Activated CD4-positive, alpha-beta T cell treated with anti-CD3 and anti-CD28 coated beads, Interleukin-2, Interleukin-4, amounts not matched to agents 100 ng/mL and 50 ng/mL, durations not matched to agents 16 hours and 8 hours (primary cell): ENCODE data around the gene WHAMM.
"Not testable (repeated sequence)": the region's sequence is repeated elsewhere in the genome, so short reads cannot be mapped to it uniquely, and the experiment has no call there.

Experiments
- DNase-seq: peaks from one replicate; pipeline ENCODE4 v3.0.0-alpha.2; 2020; ENCODE audit warnings: low spot score

The WHAMM gene

GRCh38 chr15:82802497-82802896, 6.9 kb upstream of the WHAMM start:
- no peak for DNase-seq

GRCh38 chr15:82803793-82804574, 5.4 kb upstream of the WHAMM start:
- no peak for DNase-seq

GRCh38 chr15:82804575-82804949, 4.9 kb upstream of the WHAMM start:
- no peak for DNase-seq

- no peak for DNase-seq
Measured at GRCh38 chr15:82805994-82806406, 3.4 kb upstream of the WHAMM start, which contains the start of gene FSD2. Gene FSD2, minus strand, starts transcription at chr15:82806069. Its CDS starts 18,679 bp downstream, at chr15:82787390.

GRCh38 chr15:82807920-82808633, 1.4 kb upstream of the WHAMM start:
- DNase-seq = no peak

DNA sequence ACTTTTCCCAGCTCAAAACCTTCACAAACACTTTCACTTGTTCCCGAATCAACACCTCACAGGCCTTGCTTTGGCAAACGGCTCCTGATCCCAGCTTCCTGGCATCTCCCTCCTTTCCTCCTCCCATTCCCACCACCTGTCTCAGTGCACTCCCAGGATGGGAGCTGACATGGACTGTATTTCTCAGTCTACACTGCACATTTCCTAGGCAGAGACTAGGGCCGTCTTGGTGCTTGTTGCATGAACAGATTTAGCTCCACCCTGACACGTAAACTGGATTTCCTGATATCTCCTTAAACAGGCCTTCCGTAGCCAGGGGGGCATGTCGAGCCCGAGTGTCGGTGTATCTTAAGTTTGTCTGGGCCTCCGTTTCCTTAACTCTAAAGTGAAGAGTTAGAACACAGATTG, 790 bp upstream of the WHAMM start:
- no peak for DNase-seq

DNA sequence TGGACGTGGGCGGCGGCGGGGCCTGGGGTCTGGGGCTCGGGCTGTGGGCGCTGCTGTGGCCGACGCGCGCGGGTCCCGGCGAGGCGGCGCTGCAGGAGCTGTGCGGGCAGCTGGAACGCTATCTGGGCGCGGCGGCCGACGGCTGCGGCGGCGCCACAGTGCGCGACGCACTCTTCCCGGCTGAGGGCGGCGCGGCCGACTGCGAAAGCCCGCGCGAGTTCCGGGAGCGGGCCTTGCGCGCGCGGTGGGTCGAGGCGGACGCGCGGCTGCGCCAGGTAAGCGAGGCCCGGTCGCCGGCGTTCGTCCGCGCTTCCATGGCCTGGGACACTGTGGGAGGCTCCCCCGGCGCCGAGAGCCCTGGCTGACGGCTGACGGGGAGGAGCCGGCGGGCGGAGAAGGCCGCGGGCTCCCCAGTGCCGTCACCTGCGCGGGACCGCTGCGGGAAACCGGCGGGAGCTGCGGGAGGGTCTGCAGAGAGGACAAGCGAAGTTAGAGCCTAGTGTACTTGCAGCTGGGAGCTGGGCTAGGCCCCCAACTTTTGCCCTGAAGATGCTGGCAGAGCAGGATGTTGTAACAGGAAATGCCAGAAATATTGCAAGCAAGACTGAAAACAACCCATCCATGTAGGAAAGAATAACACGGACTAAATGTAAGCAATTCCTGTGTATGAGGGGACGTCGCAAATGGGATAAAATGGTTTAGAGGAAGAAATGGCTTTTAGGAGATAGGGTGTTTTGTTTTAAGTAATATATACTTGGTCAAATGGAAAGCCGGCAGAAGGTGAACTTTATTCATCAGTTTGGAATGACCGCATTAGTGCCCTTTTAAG, 847 bp downstream of the WHAMM start:
- DNase-seq = peak; percentile 9

DNA sequence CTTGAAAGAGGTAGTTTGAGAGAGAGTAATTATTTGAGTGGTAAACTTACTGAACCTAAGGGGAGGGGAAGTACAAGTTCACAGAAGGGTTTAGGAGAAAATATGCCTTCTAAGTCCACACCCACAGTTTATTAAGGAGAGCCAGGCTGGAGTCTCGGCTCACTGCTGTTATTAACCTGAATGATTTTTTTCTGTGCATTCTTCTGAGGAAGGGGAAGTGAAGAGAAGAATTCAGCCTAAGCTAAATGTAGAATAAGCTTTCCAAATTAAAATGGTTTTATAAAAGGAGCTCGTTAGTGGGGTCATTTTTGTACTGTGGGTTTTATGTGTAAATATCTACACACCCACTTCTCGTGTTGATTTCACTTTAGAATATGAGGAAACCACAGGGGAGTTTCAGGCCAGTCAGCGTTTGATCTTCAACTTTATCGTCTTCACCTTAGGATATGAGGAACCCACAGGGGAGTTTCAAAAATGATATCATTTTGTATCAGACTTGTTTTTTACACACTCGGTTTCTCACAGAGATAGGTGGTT, 1.5 kb downstream of the WHAMM start:
- peak; percentile 79 for DNase-seq

DNA sequence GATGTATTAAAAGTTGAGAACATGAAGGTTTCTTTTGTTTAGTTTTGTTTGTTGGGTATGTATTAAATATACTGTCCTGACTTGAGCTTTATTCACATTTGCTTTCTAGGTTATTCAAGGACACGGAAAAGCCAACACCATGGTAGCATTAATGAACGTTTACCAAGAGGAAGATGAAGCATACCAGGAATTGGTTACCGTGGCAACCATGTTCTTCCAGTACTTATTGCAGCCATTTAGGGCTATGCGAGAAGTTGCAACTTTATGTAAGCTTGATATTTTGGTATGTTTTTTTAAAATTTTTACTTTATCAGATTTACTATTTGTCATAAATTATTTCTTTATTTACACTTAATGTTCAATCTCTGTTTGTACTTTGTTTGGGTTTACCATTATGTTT, 3.6 kb downstream of the WHAMM start:
- no peak for DNase-seq

- DNase-seq = no peak
Measured at GRCh38 chr15:82820128-82820527, 10.7 kb downstream of the WHAMM start.

- DNase-seq = not testable (repeated sequence)
Measured at GRCh38 chr15:82821396-82821795, 12.0 kb downstream of the WHAMM start.

- not testable (repeated sequence) for DNase-seq
Measured at GRCh38 chr15:82821851-82822250, 12.4 kb downstream of the WHAMM start.

- DNase-seq = no peak
Measured at GRCh38 chr15:82823049-82823448, 13.6 kb downstream of the WHAMM start.

DNA sequence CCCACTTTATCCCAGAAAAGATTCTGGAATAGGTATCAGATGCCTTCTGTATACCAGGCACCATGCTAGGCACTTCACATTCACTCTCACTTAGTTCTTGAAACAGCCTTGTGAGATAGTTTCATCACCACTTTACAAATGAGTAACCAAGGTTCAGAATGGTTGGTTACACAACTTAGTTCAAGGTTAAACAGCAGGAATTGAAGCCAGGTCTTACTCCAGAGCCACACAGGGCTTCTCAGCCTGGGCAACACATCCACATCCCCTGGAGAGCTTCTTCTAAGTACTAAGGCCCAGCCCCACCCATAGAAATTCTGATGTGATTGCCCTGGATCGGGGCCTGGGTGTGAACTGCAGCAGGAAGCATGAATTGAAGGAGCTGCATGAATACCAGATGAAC, 18.6 kb downstream of the WHAMM start:
- peak; percentile 45 for DNase-seq

GRCh38 chr15:82829234-82829633, 19.8 kb downstream of the WHAMM start:
- DNase-seq = no peak

DNA sequence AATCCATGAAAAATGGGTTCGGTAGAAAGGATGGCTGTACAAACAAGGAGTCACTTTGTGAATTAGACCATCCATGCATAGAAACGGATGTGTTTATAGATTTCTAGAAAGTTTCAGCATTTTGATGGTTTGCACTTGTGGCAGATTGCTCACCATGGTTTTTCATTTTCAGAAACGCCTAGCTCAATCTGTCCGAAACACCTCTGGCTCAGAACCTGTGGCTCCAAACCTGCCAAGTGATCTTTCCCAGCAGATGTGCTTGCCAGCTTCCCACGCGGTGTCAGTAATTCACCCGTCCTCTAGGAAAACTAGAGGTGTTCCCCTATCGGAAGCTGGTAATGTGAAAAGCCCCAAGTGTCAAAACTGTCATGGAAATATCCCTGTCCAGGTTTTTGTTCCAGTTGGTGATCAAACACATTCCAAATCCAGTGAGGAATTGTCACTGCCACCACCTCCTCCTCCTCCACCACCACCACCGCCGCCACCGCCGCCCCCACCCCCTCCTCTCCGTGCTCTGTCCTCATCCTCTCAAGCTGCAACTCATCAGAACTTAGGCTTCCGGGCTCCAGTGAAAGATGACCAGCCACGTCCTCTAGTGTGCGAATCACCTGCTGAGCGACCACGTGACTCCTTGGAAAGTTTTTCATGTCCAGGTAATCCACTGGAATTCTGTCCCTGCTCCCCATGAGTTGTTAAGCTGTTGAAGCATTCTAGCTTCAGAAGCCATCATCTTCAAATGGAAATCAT, 21.2 kb downstream of the WHAMM start:
- DNase-seq = peak; percentile 58

DNA sequence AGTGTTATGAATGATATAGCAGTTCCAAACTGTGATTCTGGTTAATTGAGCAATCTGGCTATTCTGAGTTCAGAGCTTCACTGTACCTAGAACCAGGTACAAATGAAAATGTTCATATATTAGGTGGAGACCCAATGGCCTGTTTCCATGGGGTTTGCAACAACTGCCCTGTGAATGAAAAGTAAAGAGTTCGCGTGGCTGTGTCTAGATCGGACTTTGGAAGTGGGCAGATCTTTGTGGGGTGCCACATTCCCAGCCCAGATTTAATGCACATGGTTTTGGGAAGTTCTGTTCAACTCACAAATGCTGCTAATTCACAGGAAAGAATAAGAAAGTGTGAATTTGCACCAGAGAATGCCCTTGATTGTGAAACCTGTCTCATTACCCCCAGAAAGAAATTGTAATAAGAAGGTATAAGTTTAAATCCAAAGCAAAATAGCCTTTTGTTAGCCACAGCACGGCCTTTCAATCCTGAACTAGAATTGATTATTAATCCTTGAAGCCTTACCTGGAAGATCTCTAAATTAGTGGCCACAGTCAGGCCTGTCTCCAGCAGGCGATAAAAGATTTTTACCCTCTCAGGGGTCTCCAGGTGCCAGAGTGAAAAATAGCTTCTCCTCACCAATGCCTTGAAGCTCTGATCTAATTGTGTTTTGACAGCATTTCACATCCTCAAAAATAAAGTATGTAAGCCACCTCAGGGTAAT, 22.6 kb downstream of the WHAMM start:
- no peak for DNase-seq

- peak; percentile 80 for DNase-seq
Measured at GRCh38 chr15:82832601-82833361, 23.4 kb downstream of the WHAMM start.

GRCh38 chr15:82833362-82833682, 23.9 kb downstream of the WHAMM start:
- DNase-seq = no peak

- no peak for DNase-seq
Measured at GRCh38 chr15:82835391-82835917, 26.0 kb downstream of the WHAMM start.
